Stomach (tissue), 9 donors: ENCODE data around the gene CHMP4B. TPM values are rescaled to one million over a fixed set of nuclear protein-coding genes. Genes with fewer than 3 reads are reported as not detected.
"Not testable (repeated sequence)": the region's sequence is repeated elsewhere in the genome, so short reads cannot be mapped to it uniquely, and the experiment has no call there.

Experiments
- DNase-seq, 2 donors: peaks; one replicate each; pipeline versions ENCODE4 v3.0.0 to v3.0.0-alpha.2; 2013 to 2019
- H3K27ac ChIP-seq, 5 donors: fragments of 200-600 bp in 4 of 5; sonication (generic) in 4 of 5; one replicate each; pipeline ENCODE4 v1.5.1; 2013 to 2019; ENCODE audit warnings: mild to moderate bottlenecking in 1 of 5, moderate library complexity in 1 of 5
- H3K27me3 ChIP-seq, 3 donors: fragments of 200-600 bp; sonication (generic); one replicate each; pipeline ENCODE4 v1.5.1; 2017 to 2019; ENCODE audit warnings: mixed run types in 1 of 3
- H3K36me3 ChIP-seq, 4 donors: fragments of 200-600 bp; sonication (generic); 1 replicate in 3 of 4; 2 replicates in 1 of 4; pipeline ENCODE4 v1.5.1; 2016 to 2019
- H3K4me1 ChIP-seq, 4 donors: fragments of 200-600 bp; sonication (generic); one replicate each; pipeline ENCODE4 v1.5.1; 2016 to 2019
- H3K4me3 ChIP-seq, 4 donors: fragments of 200-600 bp; sonication (generic) in 3 of 4; one replicate each; pipeline ENCODE4 v1.5.1; 2016 to 2019; ENCODE audit warnings: mild to moderate bottlenecking in 1 of 4
- H3K9me3 ChIP-seq, 4 donors: fragments of 200-600 bp; sonication (generic); one replicate each; pipeline ENCODE4 v1.5.1; 2016 to 2019
- CTCF ChIP-seq, 7 experiments: fragments of 450-650 bp in 4 of 7; fragments of 200-600 bp in 3 of 7; sonication (generic) in 3 of 7; IDR thresholded peaks; one replicate each; pipeline ENCODE4 v1.5.1; 2016 to 2019; ENCODE audit warnings: antibody characterized with exemption in 7 of 7, control low read depth in 2 of 7, mild to moderate bottlenecking in 1 of 7
- EP300 ChIP-seq: sonication (generic); formaldehyde crosslinking; IDR thresholded peaks from one replicate; pipeline ENCODE4 v1.6.1; 2017; ENCODE audit warnings: antibody characterized with exemption
- POLR2A ChIP-seq, 4 donors: fragments of 450-650 bp; IDR thresholded peaks; one replicate each; pipeline ENCODE4 v1.6.1; 2016; ENCODE audit warnings: antibody characterized with exemption in 4 of 4, control low read depth in 2 of 4, mild to moderate bottlenecking in 1 of 4, moderate library complexity in 1 of 4
- POLR2AphosphoS5 ChIP-seq, 3 donors: sonication (generic); formaldehyde crosslinking; IDR thresholded peaks; one replicate each; pipeline ENCODE4 v1.6.1; 2016; ENCODE audit warnings: antibody characterized with exemption in 3 of 3
- WGBS, 5 donors: extraction: QIAGEN DNeasy Blood & Tissue Kit in 3 of 5; methylation state at CpG; one replicate each; pipeline versions ENCODE4 v1.1.5 to v1.1.7; 2013 to 2018; 5-methylcytosine and 5-hydroxymethylcytosine counted together
- intact Hi-C: fragments of 100-400 bp; cut with DNase I; formaldehyde crosslinking; loops from one replicate; pipeline ENCODE4 v1.15.1; 2023; ENCODE audit warnings: low total_unique reads
- polyA plus RNA-seq, 3 donors: library from polyadenylated mRNA; stranded (reverse); fragments of 200-250 nt; gene quantifications; one replicate each; pipeline ENCODE4 v1.2.3, GENCODE V29; 2013
- total RNA-seq, 5 donors: library from RNA; depleted of rRNA; stranded (reverse); fragments of >200 nt; gene quantifications; one replicate each; pipeline versions ENCODE4 v1.1.0 to v1.2.3, GENCODE V29; 2014 to 2016
- donor health status: healthy with polysubstance abuse.
- donor health status: Bipolar disorder and iron deficiency.
- donor health status: healthy.

CHMP4B gene
- total and polyA plus RNA-seq, 8 donors = 48.4 to 166 (median 98.5) TPM

- Histone ChIP-seq H3K4me3 (no peak overlapping the region), H3K27me3 (no peaks in the 10 kb centered on the region), H3K27ac (peak overlapping the region in 2 of 5 donors; percentile 55 to 78), H3K4me1 (peaks cover 36 to 81% (median 57%) of the 10 kb centered on the region in 4 donors), H3K9me3 (no peaks in the 10 kb centered on the region), H3K36me3 (peaks cover 0 to 17% (median 11%) of the 10 kb centered on the region in 4 donors)
- TF ChIP-seq POLR2A (IDR thresholded peaks at IDR 0.05) = no peak
- TF ChIP-seq CTCF (IDR thresholded peaks at IDR 0.05) = peak in 5 of 7 experiments; percentile 30 to 83 (median 76)
- TF ChIP-seq POLR2AphosphoS5 (IDR thresholded peaks at IDR 0.05) = peak in 1 of 3 donors; percentile 3
- peak; percentile 51 to 74 for DNase-seq
- intact Hi-C loops = no loop called here
- 61 to 67% (median 64%) methylated on average over 13 of the region's 13 CpGs for WGBS, 5 donors
Measured at GRCh38 chr20:33791959-33792597, 19.1 kb upstream of the CHMP4B start.

- DNase-seq, H3K9me3 ChIP-seq, intact Hi-C loops, H3K4me3 ChIP-seq, H3K27me3 ChIP-seq: not testable (repeated sequence)
- H3K4me1 ChIP-seq = peaks cover 36 to 77% (median 58%) of the 10 kb centered on the region in 4 donors
- WGBS, 5 donors = 61 to 77% (median 67%) methylated on average over 3 of the region's 3 CpGs
- peak overlapping the region in 4 of 5 donors; percentile 35 to 78 (median 51) for H3K27ac ChIP-seq
- H3K36me3 ChIP-seq = peaks cover 0 to 17% (median 11%) of the 10 kb centered on the region in 4 donors
Measured at GRCh38 chr20:33792598-33792989, 18.6 kb upstream of the CHMP4B start.

- DNase-seq = no peak
Measured at GRCh38 chr20:33793011-33793931, 17.9 kb upstream of the CHMP4B start.

GRCh38 chr20:33796263-33796906 lies 14.8 kb upstream of the CHMP4B start:
- no peaks in the 10 kb centered on the region for H3K9me3 ChIP-seq
- TF ChIP-seq POLR2A (IDR thresholded peaks at IDR 0.05) (no peak), POLR2AphosphoS5 (IDR thresholded peaks at IDR 0.05) (peak in 2 of 3 donors; percentile 47 to 76)
- no peaks in the 10 kb centered on the region for H3K27me3 ChIP-seq
- H3K4me1 ChIP-seq = peaks cover 13 to 47% (median 30%) of the 10 kb centered on the region in 4 donors
- peak overlapping the region; percentile 64 to 82 (median 71) for H3K27ac ChIP-seq
- intact Hi-C loops = no loop called here
- H3K4me3 ChIP-seq = no peak overlapping the region
- WGBS, 5 donors = 27 to 51% (median 38%) methylated on average over 9 of the region's 9 CpGs
- DNase-seq = peak; percentile 82 to 94
- peaks cover 0 to 3% (median 2%) of the 10 kb centered on the region in 4 donors for H3K36me3 ChIP-seq

More at GRCh38 chr20:33793011-33793931, 17.9 kb upstream of the CHMP4B start:
- Histone ChIP-seq H3K4me3 (no peak overlapping the region), H3K9me3 (no peaks in the 10 kb centered on the region), H3K36me3 (peaks cover 0 to 17% (median 11%) of the 10 kb centered on the region in 4 donors), H3K27ac (peak overlapping the region in 4 of 5 donors; percentile 35 to 78 (median 51)), H3K4me1 (peaks cover 34 to 76% (median 56%) of the 10 kb centered on the region in 4 donors), H3K27me3 (no peaks in the 10 kb centered on the region)
- 53 to 80% (median 71%) methylated on average over 16 to 21 of the region's 21 CpGs for WGBS, 5 donors
- intact Hi-C loops = no loop called here
- peak; percentile 18 to 77 (median 33) for TF ChIP-seq POLR2AphosphoS5 (IDR thresholded peaks at IDR 0.05)
- TF ChIP-seq CTCF (IDR thresholded peaks at IDR 0.05) = no peak

- Histone ChIP-seq H3K27me3 (no peaks in the 10 kb centered on the region), H3K4me3 (no peak overlapping the region), H3K9me3 (no peaks in the 10 kb centered on the region), H3K4me1 (peaks cover 13 to 42% (median 28%) of the 10 kb centered on the region in 4 donors), H3K27ac (peak overlapping the region; percentile 64 to 82 (median 71)), H3K36me3 (no peaks in the 10 kb centered on the region)
- intact Hi-C loops = no loop called here
- 65 to 88% (median 66%) methylated on average over 5 of the region's 5 CpGs for WGBS, 5 donors
- TF ChIP-seq CTCF (IDR thresholded peaks at IDR 0.05) (no peak), EP300 (no peak), POLR2AphosphoS5 (IDR thresholded peaks at IDR 0.05) (no peak), POLR2A (IDR thresholded peaks at IDR 0.05) (no peak)
- no peak for DNase-seq
Measured at GRCh38 chr20:33796907-33797544, 14.1 kb upstream of the CHMP4B start.
